ENCODE data around the gene DNAJB5. TPM values are rescaled to one million over a fixed set of nuclear protein-coding genes. Genes with fewer than 3 reads are reported as not detected.

Gene DNAJB5
- 3.6 to 5.5 TPM (median 5.1 TPM) in 5 replicates for total RNA-seq (2022; extraction: Qiagen RNA extraction; ENCODE audit: low read depth)

GRCh38 chr9:34989003-34989945 lies at the start of gene DNAJB5:
DNAJB5 (plus strand) TSS chr9:34989745; CDS start chr9:34990631, 886 bp downstream.

GRCh38 chr9:34957492-34958410 lies 31.8 kb upstream of the DNAJB5 start, which contains the start of gene PHF24:
PHF24 (plus strand) TSS chr9:34958285; CDS start chr9:34971299, 13,014 bp downstream.

Other genes starting within 250 kb of the DNAJB5 start
- gene PHF24, start 31.5 kb upstream of the DNAJB5 start, total RNA-seq (2022; extraction: Qiagen RNA extraction; ENCODE audit: low read depth) = 0.06 to 0.26 TPM (median 0.16 TPM) in 5 replicates
- 288 to 309 TPM (median 299 TPM) in 5 replicates for gene VCP, start 82.9 kb downstream of the DNAJB5 start, total RNA-seq (2022; extraction: Qiagen RNA extraction; ENCODE audit: low read depth)
- gene FANCG, start 90.2 kb downstream of the DNAJB5 start, total RNA-seq (2022; extraction: Qiagen RNA extraction; ENCODE audit: low read depth) = 46.9 to 58.5 TPM (median 56.2 TPM) in 5 replicates
- 37.3 to 53.4 TPM (median 48.5 TPM) in 5 replicates for gene PIGO, start 106.8 kb downstream of the DNAJB5 start, total RNA-seq (2022; extraction: Qiagen RNA extraction; ENCODE audit: low read depth)
- gene STOML2, start 113.4 kb downstream of the DNAJB5 start, total RNA-seq (2022; extraction: Qiagen RNA extraction; ENCODE audit: low read depth) = 216 to 273 TPM (median 261 TPM) in 5 replicates
- 6.5 to 10.7 TPM (median 9.3 TPM) in 5 replicates for gene ATOSB, start 126.1 kb downstream of the DNAJB5 start, total RNA-seq (2022; extraction: Qiagen RNA extraction; ENCODE audit: low read depth)
- 8.7 to 9.8 TPM (median 9.5 TPM) in 5 replicates for gene UNC13B, start 172.3 kb downstream of the DNAJB5 start, total RNA-seq (2022; extraction: Qiagen RNA extraction; ENCODE audit: low read depth)